Ovary (tissue), 3 donors: ENCODE results near the gene PPP2R1B.

Source experiments
- EP300 ChIP-seq: sonication (generic); formaldehyde crosslinking; IDR thresholded peaks from one replicate; pipeline ENCODE4 v1.6.1; 2017; ENCODE audit warnings: antibody characterized with exemption
- TF ChIP-seq, protein P1 (sequence below), 3 donors: fragments of 450-650 bp in 2 of 3; fragments of 200-600 bp in 1 of 3; IDR thresholded peaks; one replicate each; pipeline versions ENCODE4 v1.5.1 to v1.8.0; 2016 to 2022; ENCODE audit warnings: antibody characterized with exemption in 3 of 3, mild to moderate bottlenecking in 1 of 3
- donor health status: DM: no; HTN: no; CAD: no.

DNA sequence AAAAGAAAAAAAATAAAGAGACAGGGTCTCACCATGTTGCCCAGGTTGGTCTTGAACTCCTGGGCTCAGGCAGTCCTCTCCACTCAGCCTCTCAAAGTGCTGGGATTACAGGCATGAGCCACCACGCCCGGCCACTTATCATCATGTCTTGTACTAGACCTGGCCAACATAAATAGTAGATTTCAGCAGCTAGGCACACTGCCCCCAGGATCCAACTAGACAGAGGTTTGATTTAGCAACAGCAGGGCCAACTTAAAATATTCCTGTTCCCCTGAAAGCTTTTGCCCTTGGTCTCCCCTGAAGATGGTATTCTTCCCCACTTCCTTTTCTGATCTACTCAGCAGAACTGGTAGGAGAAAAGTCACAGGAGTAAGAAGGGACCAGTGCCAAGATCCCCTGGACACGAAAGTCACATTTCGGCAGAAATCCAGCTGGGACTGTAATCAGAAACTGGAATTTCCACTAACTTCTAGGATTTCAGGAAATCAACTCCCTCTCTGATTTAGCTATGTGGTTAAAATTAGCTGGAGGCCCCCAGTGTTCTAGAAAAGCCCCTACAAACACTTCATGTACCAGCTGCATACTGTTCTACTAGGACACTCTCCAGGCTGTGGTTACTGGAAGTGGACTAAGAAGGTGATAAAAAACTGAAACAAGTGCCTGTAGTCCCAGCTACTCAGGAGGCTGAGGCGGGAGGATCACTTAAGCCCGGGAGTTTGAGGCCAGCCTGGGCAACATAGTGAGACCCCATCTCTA is 8.9 kb upstream of the PPP2R1B start:
- no peak for TF ChIP-seq EP300
- TF ChIP-seq, protein P1, sequence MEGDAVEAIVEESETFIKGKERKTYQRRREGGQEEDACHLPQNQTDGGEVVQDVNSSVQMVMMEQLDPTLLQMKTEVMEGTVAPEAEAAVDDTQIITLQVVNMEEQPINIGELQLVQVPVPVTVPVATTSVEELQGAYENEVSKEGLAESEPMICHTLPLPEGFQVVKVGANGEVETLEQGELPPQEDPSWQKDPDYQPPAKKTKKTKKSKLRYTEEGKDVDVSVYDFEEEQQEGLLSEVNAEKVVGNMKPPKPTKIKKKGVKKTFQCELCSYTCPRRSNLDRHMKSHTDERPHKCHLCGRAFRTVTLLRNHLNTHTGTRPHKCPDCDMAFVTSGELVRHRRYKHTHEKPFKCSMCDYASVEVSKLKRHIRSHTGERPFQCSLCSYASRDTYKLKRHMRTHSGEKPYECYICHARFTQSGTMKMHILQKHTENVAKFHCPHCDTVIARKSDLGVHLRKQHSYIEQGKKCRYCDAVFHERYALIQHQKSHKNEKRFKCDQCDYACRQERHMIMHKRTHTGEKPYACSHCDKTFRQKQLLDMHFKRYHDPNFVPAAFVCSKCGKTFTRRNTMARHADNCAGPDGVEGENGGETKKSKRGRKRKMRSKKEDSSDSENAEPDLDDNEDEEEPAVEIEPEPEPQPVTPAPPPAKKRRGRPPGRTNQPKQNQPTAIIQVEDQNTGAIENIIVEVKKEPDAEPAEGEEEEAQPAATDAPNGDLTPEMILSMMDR (IDR thresholded peaks at IDR 0.05), result no peak
